HL-60/S4 treated with phorbol 12-myristate 13-acetate at 8.2 ng/mL for 4 days and 3 days (cell line): ENCODE results near the gene ZNF212.

Experiments
- in situ Hi-C: fragments of 300-500 bp; cut with MboI; formaldehyde crosslinking; loops from 2 replicates; pipeline ENCODE4 v1.15.0; 2022; ENCODE audit warnings: low sequenced_read_pairs

The ZNF212 gene

DNA sequence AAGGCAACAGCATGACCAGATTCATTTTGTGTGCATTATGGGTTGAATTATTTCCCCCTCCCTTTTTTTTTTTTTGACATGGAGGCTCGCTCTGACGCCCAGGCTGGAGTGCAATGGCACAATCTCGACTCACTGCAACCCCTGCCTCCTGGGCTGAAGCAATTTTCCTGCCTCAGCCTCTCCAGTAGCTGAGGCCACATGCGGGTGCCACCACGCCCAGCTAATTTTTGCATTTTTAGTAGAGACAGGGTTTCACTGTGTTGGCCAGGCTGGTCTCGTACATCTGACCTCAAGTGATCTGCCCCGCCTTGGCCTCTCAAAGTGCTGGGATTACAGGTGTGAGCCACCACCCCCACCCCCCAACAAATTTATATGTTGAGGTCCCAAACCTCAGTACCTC is 64.6 kb downstream of the ZNF212 start:
- in situ Hi-C loops = no loop called here
